DMS79 (cell line): ENCODE results near the gene TMEM273.
A peak's percentile ranks its signal among the peaks of the same experiment; 100 is the strongest.

Experiments
- DNase-seq: peaks from one replicate; lab custom pipeline; 2025; lab: John Stamatoyannopoulos, UW

The TMEM273 gene

GRCh38 chr10:49187950-49188761 is at the start of gene TMEM273:
TMEM273 (minus strand) TSS chr10:49188391; CDS start chr10:49188336, 55 bp downstream.
- no peak for DNase-seq

DNA sequence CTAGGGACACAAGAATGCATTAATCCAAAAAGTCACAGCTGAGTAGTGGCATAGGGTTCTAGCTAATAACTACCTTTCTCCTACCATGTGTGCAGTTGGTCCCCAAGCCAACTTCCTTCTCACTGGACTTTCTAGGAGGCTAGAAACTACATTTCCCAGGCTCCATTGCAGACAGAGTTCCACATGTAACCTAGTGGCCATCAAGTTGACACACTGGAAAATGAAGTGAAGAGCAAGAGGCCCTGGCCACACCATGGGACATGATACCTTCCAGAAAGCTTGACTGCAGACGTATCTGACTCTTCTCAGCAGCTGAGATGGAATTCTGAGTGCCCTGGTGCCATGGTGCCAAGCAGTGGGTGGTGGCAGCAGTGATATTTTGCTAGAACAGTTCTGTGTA is 49.8 kb upstream of the TMEM273 start:
- no peak for DNase-seq

- no peak for DNase-seq
Measured at GRCh38 chr10:49235392-49235791, 47.2 kb upstream of the TMEM273 start.

DNA sequence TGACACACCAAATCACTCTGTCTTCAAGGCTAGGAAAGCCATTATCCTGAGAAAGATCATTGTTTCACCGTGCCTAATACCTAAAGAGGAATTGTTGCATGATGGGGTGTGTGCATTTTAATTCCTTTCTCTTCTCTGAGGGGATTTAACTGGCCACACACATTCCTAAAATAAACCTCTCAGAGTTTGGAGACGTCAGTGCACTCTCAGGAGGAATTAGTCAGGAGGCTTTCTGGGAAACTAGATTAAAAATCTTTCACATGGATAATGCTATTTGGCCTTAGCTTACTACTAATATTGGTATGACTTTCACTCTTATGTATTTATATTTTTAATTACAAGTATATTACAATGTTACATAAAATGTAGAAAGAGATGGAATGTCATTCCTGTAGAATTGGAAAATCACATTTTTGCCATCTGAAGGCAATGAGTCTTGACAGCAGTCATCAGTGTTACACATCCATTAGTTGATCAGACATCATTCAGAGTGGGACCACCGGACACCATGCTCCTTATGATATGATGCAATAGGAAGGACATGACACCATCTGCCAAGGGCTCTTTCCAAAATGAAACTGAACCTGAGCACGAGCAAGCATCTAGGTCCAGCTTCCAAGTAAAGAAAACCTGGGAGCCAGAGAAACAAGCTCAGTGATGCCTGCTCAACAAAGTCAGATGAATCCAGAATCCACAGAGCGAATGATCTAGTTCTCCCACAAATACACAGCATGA is 43.1 kb upstream of the TMEM273 start:
- no peak for DNase-seq

GRCh38 chr10:49230004-49230403 is 41.8 kb upstream of the TMEM273 start:
- peak; percentile 59 for DNase-seq

DNA sequence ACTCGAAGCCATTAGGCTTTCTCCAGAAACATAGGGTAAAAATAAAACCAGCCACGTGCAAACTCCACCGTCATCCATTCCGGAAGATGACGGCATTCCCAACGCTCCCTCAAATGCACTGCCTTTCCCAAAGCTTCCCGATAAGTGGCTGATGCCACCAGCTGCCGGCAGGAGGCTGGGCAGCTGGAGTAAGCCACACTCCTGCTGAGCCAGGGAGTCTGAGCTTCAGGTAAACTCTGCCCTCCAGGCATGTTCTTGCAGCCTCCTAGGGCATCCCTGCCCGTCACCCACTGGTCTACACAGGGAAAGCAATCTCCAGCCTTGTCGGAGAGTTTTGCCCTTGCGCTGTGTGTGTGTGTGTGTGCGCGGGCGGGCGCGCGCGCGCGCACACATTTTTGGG is 40.5 kb upstream of the TMEM273 start:
- DNase-seq: no peak

DNA sequence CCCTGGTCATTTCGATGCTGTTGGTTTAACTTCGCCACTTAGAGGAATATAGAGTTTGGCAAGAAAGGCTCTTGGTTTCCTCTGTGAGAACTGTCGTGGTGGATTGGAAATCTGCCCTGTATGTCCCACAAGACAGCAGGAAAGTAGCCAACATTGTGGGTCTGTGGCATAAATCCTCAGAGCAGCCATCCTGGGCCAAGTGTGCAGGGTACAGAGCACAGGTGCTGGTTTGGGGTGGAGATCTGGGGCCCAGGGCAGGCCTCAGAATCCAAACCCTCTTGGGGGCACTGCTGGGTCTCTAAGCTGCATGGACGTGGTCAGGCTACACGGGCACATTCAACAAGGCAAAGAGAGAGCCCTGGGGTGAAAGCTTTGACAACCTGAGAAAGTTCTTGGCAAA is 39.2 kb upstream of the TMEM273 start:
- DNase-seq: no peak

DNA sequence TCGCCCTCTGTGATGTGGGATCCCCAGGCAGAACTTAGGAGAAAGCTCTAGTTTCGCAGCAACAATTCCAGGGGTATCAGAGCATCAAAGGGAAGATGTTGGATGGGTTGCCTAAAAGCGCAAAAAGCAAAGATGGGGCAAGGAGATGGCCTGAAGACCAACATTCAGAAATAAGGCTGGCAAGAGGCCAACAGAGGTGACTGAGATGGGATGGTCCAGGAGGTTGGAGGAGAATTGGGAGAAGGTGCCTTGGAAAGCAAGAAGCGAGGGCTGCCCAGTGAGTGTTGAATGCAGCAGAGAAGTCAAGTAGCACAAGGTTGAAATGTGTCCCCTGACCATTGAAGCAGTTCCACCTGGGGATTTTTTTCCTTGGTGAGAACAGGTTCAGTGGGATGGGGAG is 38.4 kb upstream of the TMEM273 start:
- no peak for DNase-seq

- DNase-seq: no peak
Measured at GRCh38 chr10:49225218-49225876, 37.2 kb upstream of the TMEM273 start.

GRCh38 chr10:49223205-49223604 is 35.0 kb upstream of the TMEM273 start:
- no peak for DNase-seq

DNA sequence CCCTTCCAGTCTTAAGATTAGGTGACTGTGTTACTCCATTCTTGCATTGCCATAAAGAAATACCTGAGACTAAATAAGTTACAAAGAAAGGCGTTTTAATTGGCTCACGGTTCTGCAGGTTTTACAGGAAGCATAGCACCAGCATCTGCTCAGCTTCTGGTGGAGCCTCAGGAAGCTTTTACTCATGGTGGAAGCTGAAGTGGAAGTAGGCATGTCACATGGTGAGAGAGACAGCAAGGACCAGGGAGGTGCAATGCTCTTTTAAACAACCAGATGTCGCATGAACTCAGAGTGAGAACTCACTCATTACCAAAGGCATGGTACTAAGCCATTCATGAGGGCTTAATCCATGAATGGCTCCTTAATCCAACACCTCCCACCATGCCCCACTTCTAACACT is 34.0 kb upstream of the TMEM273 start:
- DNase-seq: no peak

DNA sequence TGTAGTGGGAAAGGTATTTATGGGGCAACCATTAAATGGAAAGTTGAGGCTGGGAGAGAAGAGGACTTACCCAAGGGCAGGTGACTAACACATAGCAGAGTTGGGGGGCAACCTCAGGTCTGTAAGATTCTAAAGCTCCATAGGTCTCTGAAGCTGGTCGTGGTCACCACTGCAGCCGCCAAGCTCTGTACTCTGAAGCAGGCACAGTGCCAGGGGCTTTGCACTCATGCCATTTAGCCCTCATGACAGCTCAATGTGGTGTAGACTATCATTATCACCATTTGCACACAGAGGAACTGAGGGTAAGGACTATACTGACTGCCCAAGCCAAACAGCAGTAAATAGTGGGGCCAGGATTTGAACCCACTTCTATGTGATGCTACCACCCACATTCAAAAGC is 32.5 kb upstream of the TMEM273 start:
- DNase-seq: no peak

- DNase-seq: no peak
Measured at GRCh38 chr10:49220031-49220430, 31.8 kb upstream of the TMEM273 start.

DNA sequence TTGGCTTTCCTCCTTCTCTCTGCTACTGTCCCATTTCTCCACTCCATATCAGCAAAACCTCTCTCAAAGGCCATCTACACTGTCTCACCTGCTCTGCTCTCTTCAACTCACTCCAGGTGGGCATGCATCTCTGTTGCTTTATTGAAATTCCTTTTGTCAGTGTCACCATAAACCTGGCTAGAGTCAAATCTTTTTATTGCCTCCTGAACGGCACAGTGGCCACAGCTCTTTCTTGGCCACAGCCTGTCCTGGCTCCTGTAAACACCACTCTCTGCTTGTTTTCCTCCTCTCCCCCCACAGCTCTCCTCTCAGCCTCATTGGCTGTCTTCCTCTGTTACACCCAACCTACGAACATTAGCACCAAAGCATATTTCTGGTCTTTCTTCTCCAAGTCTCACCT is 31.1 kb upstream of the TMEM273 start:
- DNase-seq: no peak

- DNase-seq: no peak
Measured at GRCh38 chr10:49218480-49218879, 30.3 kb upstream of the TMEM273 start.

DNA sequence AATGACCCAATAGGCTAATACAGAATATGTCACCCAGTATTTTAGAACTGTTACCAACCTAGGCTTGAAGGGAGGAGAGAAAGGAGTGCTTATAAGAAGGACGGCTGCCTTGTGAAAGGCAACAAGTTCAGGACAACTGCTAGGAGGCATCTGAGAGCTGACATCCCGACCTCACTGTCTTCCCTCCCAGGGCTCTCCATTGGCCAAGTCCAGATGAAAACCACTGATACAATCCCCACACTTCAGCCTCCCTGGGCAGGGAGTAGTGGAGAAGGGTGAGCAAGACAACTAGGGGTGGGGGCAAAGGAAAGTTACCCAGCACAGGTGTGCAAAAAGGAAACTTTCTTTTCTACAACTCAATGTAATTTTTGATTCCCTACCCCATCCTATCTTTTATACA is 29.5 kb upstream of the TMEM273 start:
- no peak for DNase-seq

- no peak for DNase-seq
Measured at GRCh38 chr10:49213211-49213610, 25.0 kb upstream of the TMEM273 start.

DNA sequence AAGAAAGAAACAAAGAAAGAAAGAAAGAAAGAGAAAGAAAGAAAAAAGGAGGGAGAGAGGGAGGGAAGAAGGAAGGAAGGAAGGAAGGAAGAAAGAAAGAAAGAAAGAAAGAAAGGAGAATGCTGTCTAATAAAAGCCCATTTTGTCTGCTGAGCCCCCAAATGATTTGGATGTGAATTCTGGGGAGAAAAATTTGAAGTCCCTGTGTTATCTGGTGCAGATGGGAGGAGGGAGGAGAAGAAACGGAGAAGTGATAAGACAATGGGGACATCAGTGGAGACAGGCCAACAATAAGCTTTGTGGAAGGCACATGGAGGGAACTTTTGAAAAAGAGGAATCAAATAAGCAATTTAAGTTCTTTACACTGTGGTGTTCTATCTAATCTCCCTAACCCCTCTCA is 24.6 kb upstream of the TMEM273 start:
- DNase-seq: no peak

DNA sequence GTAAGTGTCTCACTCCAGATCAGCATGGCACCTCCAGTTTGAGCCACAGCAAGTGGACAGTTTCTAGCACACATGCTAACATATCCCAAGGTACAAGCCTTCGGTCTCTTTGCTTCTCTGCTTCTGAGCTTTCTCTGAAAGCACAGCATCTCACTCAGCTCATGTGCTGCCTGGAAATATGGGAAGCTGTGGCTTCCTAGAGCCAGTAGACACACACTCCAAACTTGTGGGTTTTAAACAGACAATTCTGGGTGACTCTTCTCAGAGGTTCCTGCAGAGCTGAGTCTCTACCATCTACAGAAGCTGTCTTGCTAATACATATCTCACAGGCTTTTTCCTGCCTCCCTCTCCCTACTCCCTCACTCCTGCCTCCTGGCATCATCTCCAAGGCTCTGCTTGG is 23.9 kb upstream of the TMEM273 start:
- DNase-seq: no peak

- no peak for DNase-seq
Measured at GRCh38 chr10:49208996-49209395, 20.8 kb upstream of the TMEM273 start.

DNA sequence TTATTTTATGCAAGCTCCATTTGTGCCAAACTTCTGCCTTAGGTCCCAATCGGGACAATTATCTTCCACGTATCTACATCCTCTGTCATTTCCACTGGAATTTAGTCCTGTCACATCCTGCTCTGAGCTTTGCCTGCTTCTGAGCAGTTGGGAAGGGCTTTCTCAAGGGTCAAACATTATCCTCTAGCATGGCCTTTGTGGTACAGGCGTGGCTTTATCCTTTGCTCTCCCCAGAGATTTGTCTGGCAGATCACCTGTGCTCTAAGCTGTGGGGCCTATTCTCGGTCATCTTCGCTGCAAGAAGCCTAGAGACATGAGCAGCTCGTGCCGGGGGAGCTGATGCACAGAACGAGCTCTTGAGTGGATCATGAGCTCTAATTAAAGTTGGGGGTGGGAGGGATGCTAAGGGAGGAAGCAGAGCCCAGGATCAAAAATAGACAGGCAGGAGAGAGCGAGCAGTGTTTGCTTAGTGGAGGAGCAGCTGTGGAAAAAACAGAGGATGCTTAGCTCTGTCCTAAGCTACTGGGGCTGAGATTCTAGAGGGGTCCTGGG is 19.8 kb upstream of the TMEM273 start:
- no peak for DNase-seq

DNA sequence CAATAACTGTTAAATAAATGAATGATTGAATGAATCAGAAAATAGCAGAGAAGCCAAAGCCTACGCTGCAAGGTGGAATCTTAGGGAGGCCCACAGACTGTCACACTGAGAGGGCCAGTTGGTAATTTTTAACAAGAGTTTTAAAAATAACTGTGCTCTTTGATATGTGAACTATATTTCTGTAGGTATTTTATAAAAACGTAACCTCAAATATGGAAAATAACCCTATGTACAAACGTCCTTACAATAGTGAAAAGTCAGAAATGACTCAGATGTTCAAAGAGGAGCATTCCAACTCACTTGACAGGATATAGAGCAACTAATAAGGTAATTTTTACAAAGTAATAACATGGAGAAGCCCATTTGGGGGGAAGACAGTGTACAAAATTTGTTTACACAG is 18.9 kb upstream of the TMEM273 start:
- no peak for DNase-seq

- no peak for DNase-seq
Measured at GRCh38 chr10:49205206-49205605, 17.0 kb upstream of the TMEM273 start.
